ENCODE data around the gene ZKSCAN7. TPM values are rescaled to one million over a fixed set of nuclear protein-coding genes. Genes with fewer than 3 reads are reported as not detected.

The ZKSCAN7 gene
- total and polyA plus RNA-seq, 2 of the 8 experiments (the other 6 are each of a cell fraction or from before 2014, with no cell fraction given), result 5.5 to 8.5 TPM

GRCh38 chr3:44612678-44613077 lies 57.7 kb downstream of the ZKSCAN7 start:
- no peak for FAIRE-seq
- Histone ChIP-seq H3K79me2 (ENCODE audit: control insufficient read depth in 1 of 2, insufficient read depth in 2 of 2, low read length in 2 of 2) (no peaks in the 10 kb centered on the region), H3K4me1 (replicated peaks in 1 of 4; ENCODE audit: control insufficient read depth in 3 of 4, insufficient read depth in 4 of 4, low read length in 3 of 4) (no peaks in the 10 kb centered on the region), H2AK5ac (ENCODE audit: low read depth, low read length) (no peak overlapping the region), H4K91ac (replicated peaks; ENCODE audit: insufficient read length, low read length) (no peak overlapping the region), H2BK120ac (replicated peaks; ENCODE audit: low read depth, low read length) (no peak overlapping the region), H2BK15ac (ENCODE audit: low read length) (no peak overlapping the region), H3K79me1 (ENCODE audit: low read depth, low read length) (no peaks in the 10 kb centered on the region), H4K8ac (ENCODE audit: extremely low read depth, insufficient read depth, low read length) (no peak overlapping the region), H3K27me3 (replicated peaks in 1 of 4; ENCODE audit: control insufficient read depth in 3 of 4, extremely low read depth in 1 of 4, insufficient read depth in 3 of 4, low read length in 3 of 4) (no peaks in the 10 kb centered on the region), H3K23ac (ENCODE audit: insufficient read length) (no peak overlapping the region), H3K9me3 (ENCODE audit: insufficient read depth in 2 of 2, low read depth in 1 of 2, low read length in 1 of 2) (peaks cover 6 to 7% of the 10 kb centered on the region in 2 experiments; a peak in 3 of 4 replicates), H3K4ac (replicated peaks; ENCODE audit: insufficient read length, low read depth, low read length) (no peak overlapping the region), H2BK20ac (ENCODE audit: low read length) (no peak overlapping the region), H2AFZ (ENCODE audit: low read length) (no peak overlapping the region), H3K56ac (replicated peaks; ENCODE audit: insufficient read length, low read depth, low read length) (no peak overlapping the region), H3K23me2 (ENCODE audit: low read depth, low read length) (no peaks in the 10 kb centered on the region), H4K20me1 (replicated peaks in 1 of 2; ENCODE audit: control insufficient read depth in 1 of 2, insufficient read depth in 2 of 2, low read length in 2 of 2) (no peaks in the 10 kb centered on the region), H3K27ac (ENCODE audit: low read depth, low read length) (no peak overlapping the region), H3K36me3 (ENCODE audit: control insufficient read depth in 2 of 4, insufficient read depth in 4 of 4, low read length in 3 of 4) (no peaks in the 10 kb centered on the region), H2BK5ac (ENCODE audit: low read depth, low read length) (no peak overlapping the region), H3K18ac (ENCODE audit: extremely low read depth, low read length) (no peak overlapping the region), H2BK12ac (ENCODE audit: low read depth, low read length) (no peak overlapping the region), H3K14ac (ENCODE audit: insufficient read length) (no peak overlapping the region), H3K4me2 (ENCODE audit: insufficient read depth in 1 of 2, low read depth in 2 of 2, low read length in 2 of 2) (no peak overlapping the region), H4K5ac (ENCODE audit: insufficient read length, low read depth, low read length) (no peak overlapping the region), H3K9ac (replicated peaks in 1 of 4; ENCODE audit: extremely low read depth in 1 of 4, low read depth in 3 of 4, low read length in 3 of 4) (no peak overlapping the region), H3K4me3 (ENCODE audit: extremely low read depth in 1 of 4, insufficient read depth in 2 of 4, low read depth in 3 of 4, low read length in 4 of 4) (no peak overlapping the region)
- POLR2A ChIA-PET (ENCODE audit: partially characterized antibody), result no interaction called here
- CTCF ChIA-PET (ENCODE audit: partially characterized antibody), result no interaction called here
- DNase-seq (ENCODE audit: low read depth in 1 of 2, low spot score in 2 of 2), result no peak
- TF ChIP-seq ZNF274 (IDR thresholded peaks at IDR 0.05; ENCODE audit: borderline replicate concordance, extremely low read depth, low read length) (no peak), JUND (IDR thresholded peaks at IDR 0.05; ENCODE audit: low read length) (no peak), RFX5 (IDR thresholded peaks at IDR 0.05; ENCODE audit: borderline replicate concordance, low read depth, low read length) (no peak), POU5F1 (IDR thresholded peaks at IDR 0.05; ENCODE audit: low read depth, low read length) (no peak), GABPA (IDR thresholded peaks at IDR 0.05; ENCODE audit: borderline replicate concordance, insufficient read depth, low read length) (no peak), EZH2 (IDR thresholded peaks at IDR 0.05; ENCODE audit: low read depth, low read length, severe bottlenecking) (no peak), YY1 (IDR thresholded peaks at IDR 0.05; ENCODE audit: low read depth, low read length) (no peak), CTBP2 (IDR thresholded peaks at IDR 0.05; ENCODE audit: borderline replicate concordance, insufficient read depth, insufficient read length, low read length) (no peak), SP4 (IDR thresholded peaks at IDR 0.05; ENCODE audit: low read length) (no peak), SP2 (IDR thresholded peaks at IDR 0.05; ENCODE audit: low read length) (no peak), SIRT6 (IDR thresholded peaks at IDR 0.05; ENCODE audit: low read length) (no peak), NRF1 (IDR thresholded peaks at IDR 0.05; ENCODE audit: low read depth, low read length) (no peak)
- TF ChIP-seq, protein P1, sequence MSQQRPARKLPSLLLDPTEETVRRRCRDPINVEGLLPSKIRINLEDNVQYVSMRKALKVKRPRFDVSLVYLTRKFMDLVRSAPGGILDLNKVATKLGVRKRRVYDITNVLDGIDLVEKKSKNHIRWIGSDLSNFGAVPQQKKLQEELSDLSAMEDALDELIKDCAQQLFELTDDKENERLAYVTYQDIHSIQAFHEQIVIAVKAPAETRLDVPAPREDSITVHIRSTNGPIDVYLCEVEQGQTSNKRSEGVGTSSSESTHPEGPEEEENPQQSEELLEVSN (IDR thresholded peaks at IDR 0.05), result no peak
- TF ChIP-seq, protein P2, sequence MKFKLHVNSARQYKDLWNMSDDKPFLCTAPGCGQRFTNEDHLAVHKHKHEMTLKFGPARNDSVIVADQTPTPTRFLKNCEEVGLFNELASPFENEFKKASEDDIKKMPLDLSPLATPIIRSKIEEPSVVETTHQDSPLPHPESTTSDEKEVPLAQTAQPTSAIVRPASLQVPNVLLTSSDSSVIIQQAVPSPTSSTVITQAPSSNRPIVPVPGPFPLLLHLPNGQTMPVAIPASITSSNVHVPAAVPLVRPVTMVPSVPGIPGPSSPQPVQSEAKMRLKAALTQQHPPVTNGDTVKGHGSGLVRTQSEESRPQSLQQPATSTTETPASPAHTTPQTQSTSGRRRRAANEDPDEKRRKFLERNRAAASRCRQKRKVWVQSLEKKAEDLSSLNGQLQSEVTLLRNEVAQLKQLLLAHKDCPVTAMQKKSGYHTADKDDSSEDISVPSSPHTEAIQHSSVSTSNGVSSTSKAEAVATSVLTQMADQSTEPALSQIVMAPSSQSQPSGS (IDR thresholded peaks at IDR 0.05; ENCODE audit: low read length), result no peak
